HG02852 (cell line): ENCODE results near the gene SYTL4.

Experiments used
- ATAC-seq: cut with Tn5 transposase; IDR thresholded peaks from one replicate; pipeline ENCODE4 v1.9.1; 2021; ENCODE audit warnings: mild to moderate bottlenecking, moderate library complexity; ENCODE audit not compliant: unreplicated experiment

Gene SYTL4

DNA sequence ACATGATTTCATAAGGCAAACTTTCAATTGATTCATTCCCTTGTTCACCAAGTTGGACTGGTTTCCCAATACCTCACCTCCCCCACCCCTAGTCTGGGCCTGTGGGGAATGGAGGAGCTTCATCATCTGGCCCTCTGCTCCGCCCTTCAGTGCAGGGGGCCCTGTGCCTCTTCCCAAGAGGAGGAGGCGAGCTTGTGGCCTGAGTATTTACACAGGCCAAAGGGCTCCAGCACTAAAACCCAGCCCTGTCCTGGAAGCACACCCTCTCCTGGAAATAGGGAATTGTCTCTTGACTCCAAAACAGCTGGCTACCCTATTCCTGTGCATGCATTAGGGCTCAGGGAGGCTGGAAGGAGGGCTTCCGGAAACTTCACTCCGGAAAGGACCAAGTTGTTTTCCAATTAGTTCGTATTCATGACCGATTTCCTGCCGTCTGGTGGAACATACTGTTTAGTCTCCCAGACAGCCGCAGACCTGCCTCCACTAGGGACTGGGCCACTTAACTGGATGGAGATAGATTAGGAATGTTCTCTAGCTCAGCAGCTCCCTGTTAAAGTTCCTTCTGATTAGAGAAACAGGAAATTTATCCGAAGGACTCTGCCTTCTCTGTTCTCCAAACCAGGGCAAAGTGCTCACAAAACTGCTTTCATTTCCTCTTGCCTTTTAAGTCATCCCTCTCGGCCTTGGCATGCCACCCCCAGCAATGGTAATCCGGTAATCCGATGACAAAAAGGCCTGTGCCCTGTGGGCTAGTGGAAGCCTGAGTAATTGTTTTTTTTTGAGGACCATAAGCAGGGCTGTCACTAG, 82.2 kb downstream of the SYTL4 start:
- no peak for ATAC-seq

DNA sequence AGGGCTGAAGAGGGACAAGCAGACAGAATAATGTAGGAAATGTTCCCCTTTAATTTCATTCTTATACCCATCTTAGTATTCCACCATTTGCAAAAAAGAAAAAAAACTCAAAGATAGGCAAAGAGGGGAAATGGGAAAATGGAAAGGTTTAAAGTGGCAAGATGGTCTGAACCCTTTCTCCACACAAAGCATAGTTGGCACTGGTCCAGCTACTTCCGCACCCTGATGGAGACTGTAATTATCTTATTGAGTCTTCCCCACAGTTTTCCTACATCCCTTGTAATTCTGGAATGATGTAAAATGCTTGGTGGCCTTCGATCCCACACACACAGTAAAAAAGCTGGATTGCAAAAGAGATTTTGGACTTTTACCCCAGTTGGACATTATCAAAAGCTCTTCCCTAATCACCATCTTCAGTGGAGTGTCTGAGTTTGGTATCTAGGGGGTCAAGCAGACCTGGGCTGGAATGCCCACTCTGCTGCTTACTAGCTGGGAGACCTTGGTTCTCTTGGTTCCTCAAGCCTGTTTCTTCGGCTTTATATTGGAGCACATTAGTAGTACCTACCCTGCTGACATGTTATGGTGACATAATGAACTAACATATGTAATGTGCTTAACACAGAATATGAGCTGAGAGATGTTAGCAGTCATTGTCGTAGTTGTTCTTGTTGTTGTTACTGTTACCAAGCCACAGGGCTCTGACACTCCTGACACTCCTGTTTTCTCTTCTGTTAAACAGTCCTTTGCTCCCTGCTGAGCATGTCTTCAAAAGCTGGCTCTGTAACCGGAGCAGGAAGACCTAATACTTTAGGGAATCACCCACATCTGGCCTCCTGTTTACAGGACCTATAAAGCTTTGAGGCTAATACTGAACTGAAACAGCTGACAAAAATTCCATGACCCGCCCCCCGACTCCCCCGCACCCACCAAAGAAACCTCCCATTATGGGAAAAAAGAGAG, 83.2 kb downstream of the SYTL4 start:
- no peak for ATAC-seq

DNA sequence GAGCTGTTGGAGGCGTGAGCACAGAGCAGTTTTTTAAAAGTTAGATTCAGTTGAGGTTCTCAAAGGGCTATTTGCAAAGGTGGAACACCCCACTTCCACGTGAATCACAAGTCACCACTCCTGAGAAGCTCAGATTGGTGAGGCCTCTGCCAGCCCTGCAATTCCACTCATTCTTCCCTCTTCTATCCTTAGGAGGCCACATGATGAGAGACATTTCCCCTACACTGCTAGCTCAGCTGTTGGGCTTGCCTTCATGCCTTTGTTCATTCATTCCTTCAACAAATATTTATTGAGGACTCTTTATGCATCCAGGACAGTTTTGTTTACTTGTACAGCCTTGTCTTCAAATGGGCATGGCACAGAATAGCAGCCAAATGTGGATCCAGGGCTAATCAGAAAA, 84.2 kb downstream of the SYTL4 start:
- no peak for ATAC-seq

DNA sequence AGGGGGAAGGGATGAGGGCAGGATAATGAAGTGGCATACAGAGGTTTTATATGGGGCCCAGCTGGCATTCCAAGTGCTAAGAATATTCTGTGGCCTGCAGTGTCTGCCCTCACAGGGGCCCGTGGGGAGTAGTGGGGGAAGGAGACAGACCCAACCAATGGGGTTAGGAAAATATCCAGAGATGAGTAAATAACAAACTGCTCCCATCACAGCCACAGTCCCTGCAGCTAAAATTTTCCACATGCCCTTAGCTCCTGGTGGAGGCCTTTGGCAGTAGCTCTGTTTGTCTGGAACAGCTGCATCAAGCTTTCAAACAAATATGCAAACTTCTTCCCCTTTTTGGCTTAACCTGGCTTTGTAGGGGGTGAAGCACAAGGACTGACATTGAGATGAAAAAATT, 84.8 kb downstream of the SYTL4 start:
- no peak for ATAC-seq

DNA sequence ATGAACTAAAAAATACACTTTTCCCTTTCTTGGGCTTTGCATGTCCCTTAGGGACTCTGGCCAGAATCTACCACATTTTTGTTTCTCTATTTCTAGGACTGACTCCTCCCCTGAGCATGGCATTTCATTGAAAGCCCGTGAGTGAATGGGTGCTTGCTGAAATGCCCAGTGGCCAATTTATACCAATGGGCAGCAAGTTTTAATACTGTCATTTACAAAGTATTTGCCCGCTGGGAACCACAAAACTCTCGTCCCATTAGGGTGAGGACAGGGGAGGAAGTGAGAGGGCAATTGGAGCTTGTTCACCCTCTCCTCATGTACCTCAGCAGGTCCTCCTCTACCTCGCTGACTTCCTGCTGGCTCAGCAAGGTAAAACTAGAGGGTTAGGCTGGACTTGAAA, 86.8 kb downstream of the SYTL4 start:
- no peak for ATAC-seq

DNA sequence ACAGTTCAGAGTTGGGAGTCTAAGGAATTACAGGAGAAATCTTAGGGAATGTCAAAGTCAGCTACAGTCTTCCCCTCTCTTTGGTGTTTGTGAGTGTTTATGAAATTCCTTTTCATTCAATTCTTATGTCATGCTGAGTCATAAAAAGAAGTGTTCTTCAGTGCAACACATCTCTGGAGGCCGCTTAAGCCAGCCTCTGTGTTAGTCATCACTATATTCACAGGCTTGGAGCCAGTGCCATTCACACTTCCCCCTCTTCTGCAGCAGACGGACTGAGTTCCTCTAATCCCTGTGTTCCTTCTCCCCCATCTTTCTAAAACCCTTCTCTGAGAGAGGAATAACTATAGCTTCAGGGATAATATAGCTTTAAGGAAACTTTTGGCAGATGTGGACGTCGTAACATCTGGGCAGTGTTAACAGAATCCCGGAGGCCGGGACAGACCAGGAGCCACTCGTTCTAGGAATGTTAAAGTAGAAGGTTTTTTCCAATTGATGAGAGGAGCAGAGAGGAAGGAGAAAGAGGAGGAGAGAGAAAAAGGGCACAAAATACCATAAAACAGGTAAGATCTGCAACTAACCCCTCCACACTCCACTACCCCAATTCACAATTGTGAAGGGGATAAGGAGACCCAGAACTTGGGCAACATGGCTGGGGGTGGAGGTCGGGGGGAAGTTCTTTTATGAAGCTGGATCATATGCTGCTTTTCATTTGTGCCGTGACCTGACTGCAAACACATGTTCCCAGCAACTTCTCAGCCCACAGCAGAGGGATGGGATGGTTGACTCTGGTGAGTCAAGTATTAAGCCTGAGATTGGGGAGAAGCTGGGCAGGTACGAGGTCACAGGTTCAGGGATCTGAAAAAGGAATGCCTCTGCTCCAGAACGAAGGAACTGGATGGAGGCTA, 87.7 kb downstream of the SYTL4 start, which contains the start of gene SRPX2:
Gene SRPX2 (plus strand): TSS at position 244 of the 905 bp plus-strand sequence. CDS start 2,124 bp downstream, outside the sequence.
- ATAC-seq = no peak

DNA sequence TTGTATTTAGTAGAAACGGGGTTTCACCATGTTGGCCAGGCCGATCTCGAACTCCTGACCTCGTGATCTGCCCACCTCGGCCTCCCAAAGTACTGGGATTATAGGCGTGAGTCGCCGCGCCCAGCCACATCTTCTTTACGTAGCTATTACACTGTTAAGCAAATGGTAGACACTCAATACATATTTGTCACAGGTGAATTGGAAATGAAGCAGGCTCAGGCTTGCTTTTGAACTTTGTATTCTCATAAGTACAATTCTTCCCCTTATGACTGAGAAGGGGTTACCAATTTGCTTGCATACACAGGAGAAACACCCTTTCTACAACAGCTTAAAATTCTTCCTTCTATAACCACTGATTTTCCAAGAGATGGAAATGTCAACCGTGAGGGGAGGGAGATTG, 88.7 kb downstream of the SYTL4 start:
- ATAC-seq = no peak

DNA sequence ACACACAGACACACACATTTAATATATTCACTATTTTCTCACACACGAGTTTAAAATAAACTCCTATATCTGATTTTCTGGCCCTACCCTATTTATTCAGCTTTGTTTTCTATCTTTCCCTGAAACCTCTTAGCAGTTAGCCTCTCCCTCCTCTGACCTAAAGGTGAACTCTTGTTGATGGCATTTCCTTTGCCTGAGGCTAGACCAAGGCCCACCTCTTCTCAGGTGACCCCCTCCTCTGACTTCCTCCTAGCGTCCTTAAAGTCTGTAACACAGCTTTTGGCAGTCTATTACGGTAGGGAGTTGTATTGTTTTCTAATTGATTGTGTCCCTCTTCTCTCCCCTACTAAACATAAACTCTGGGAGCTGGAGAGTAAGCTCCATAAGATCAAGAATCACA, 89.6 kb downstream of the SYTL4 start:
- no peak for ATAC-seq

DNA sequence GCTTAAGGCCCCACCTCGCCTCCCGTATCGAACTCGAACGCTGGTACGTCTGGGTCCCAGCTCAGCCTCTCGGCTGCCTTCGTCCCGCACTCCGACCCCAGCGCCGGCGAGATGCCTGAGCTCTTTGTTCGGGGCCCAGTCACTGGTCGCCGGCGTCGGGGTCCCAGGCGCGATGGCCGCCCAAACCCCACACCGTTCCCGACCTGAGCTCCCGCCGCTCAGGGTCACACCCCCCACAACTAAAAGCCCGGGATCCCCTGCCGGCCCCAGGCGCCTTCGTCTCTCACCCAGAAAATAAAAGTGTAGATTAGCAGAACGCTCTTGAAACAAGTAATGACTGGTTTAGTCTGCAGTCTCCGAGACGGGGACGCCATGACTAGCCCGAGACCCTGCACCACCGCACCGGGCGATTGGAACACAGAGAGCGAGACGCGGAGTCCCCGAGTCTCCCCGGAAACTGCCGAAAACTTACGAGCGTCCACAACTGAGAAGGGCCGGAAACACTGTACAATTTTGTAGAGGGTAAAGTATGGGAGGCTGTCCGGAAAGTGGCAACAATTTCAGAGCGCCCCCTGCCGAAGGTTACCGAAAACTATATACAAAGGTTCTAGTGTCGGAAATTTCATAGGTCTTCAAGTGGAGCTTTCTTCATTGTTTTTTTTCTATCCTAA, 95.5 kb downstream of the SYTL4 start, which contains the start of gene TSPAN6:
Gene TSPAN6 (minus strand): TSS at position 486 of the 671 bp plus-strand sequence. CDS start 112 bp downstream, at position 374.
- peak; percentile 97 for ATAC-seq

DNA sequence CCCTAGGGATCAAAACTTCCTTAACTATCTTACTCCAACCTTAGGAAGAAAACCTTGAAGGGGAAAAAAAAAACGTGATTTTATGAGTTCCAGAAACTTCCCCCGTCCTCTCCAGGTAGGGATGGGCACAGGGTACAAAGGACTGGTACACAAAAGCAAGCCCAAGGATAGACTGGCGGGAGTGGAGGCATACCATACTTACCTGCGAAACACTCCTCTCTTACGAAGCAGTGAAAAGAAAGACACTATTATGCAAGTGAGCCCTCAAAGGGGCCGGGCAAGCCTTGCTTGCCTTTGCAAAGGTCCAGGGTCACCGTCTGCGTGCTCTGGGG, 96.0 kb downstream of the SYTL4 start:
- ATAC-seq = no peak

DNA sequence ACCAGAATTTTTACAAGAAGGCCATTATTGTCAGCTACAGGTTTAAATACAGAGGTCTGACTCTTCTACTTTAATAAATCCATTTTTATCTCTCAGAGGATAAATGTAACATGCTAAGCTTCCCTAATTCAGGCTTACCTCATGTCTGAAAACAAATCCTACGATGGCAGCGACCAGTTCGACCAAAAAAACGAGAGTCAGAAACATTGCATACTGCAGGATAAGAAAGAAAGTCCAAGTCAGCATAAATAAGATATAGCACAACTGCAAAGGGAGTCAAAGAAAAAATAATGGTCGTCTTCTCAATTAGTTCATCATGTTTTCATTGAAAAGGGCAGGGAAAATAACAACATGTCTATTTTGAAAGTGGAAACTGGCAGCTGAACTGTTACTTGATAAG, 96.9 kb downstream of the SYTL4 start:
- no peak for ATAC-seq

DNA sequence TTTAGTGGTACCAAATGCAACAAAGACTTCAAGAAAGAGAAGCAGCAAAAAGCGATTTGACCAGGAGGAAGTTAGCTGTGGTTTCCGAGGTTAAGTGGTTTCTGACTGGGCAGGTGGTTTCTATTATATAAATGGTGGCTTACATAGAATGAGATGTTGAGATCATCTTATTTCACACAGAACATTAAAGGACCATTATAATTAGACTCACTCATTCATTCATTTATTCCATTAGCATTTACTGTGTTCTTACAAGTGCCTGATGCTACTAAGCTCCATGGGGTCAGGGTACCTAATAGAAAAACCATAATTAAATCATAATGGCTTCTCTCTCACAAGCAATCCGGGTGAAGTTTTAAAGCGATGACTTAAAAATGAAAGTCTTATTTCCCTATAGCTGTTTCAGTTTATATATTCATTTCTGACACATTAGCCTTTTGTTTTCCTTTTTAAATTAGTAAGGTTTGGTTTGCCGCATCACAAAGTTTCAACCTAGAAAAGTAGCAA, 105.9 kb downstream of the SYTL4 start:
- peak; percentile 95 for ATAC-seq
